MCF 10A (cell line): ENCODE data around the gene RPP21. TPM values are rescaled to one million over a fixed set of nuclear protein-coding genes. Genes with fewer than 3 reads are reported as not detected.

ENCODE experiments used
- BruUV-seq: library from RNA; stranded (reverse); fragments of 400-500 nt; replicated peaks from 2 replicates; lab custom pipeline; 2021; lab: Mats Ljungman, UMichigan
- CTCF ChIA-PET: fragments of 300-600 bp; sonication (Branson Sonifier 250); formaldehyde crosslinking; extraction: SDS; loops from one replicate; lab custom pipeline; 2021; ENCODE audit warnings: antibody characterized with exemption, inconsistent platforms; lab: Yijun Ruan, JAX
- POLR2A ChIA-PET: fragments of 300-600, 350-650 bp; sonication (Branson Sonifier 250); formaldehyde crosslinking; extraction: SDS; loops from one replicate; lab custom pipeline; 2020; ENCODE audit warnings: antibody characterized with exemption, inconsistent platforms; lab: Yijun Ruan, JAX
- DNase-seq: peaks from one replicate; pipeline ENCODE4 v3.0.0-alpha.2; 2018; ENCODE audit not compliant: unreplicated experiment
- H3K27ac Mint-ChIP-seq: one replicate; pipeline ENCODE4 v1.8.0; 2022; ENCODE audit warnings: mild to moderate bottlenecking, low read depth, mixed read lengths; ENCODE audit not compliant: unreplicated experiment
- H3K27me3 Mint-ChIP-seq: one replicate; pipeline ENCODE4 v1.8.0; 2022; ENCODE audit warnings: mixed read lengths; ENCODE audit not compliant: insufficient read depth, unreplicated experiment
- H3K36me3 Mint-ChIP-seq: one replicate; pipeline ENCODE4 v1.8.0; 2022; ENCODE audit warnings: mild to moderate bottlenecking, moderate library complexity, mixed read lengths; ENCODE audit not compliant: insufficient read depth, unreplicated experiment
- H3K4me1 Mint-ChIP-seq: one replicate; pipeline ENCODE4 v1.8.0; 2022; ENCODE audit warnings: mixed read lengths; ENCODE audit not compliant: insufficient read depth, unreplicated experiment
- H3K4me3 Mint-ChIP-seq: one replicate; pipeline ENCODE4 v1.8.0; 2022; ENCODE audit warnings: mild to moderate bottlenecking, moderate library complexity, mixed read lengths; ENCODE audit not compliant: unreplicated experiment
- H3K9me3 Mint-ChIP-seq: one replicate; pipeline ENCODE4 v1.8.0; 2022; ENCODE audit warnings: mixed read lengths; ENCODE audit not compliant: unreplicated experiment
- CTCF ChIP-seq: fragments of 200-600 bp; IDR thresholded peaks from one replicate; pipeline ENCODE4 v1.8.0; 2022; ENCODE audit warnings: antibody characterized with exemption, mild to moderate bottlenecking; ENCODE audit not compliant: unreplicated experiment
- intact Hi-C: fragments of 100-400 bp; cut with micrococcal nuclease; formaldehyde crosslinking; loops from 2 replicates; pipeline ENCODE4 v1.14.1; 2022
- total RNA-seq: library from RNA; stranded (reverse); gene quantifications from 2 replicates; pipeline ENCODE4 v1.2.3, GENCODE V29; 2022

RPP21 gene
- total RNA-seq, 1 experiment from 2014 or later: 74.1 TPM

GRCh38 chr6:30344191-30344867, 627 bp upstream of the RPP21 start:
- ChIA-PET CTCF (no interaction called here), POLR2A (interaction anchor here (0.7 to 1.0 kb wide), 3 partner anchors 16 to 30 kb away, joined by 3 to 4 read pairs (median 3); partner anchors contain the start of gene TRIM39)
- peaks cover 26% of the 10 kb centered on the region for H3K36me3 Mint-ChIP-seq
- no peak for TF ChIP-seq CTCF
- no peak for DNase-seq
- BruUV-seq: no TSS peak
- peaks cover 7% of the 10 kb centered on the region for H3K4me1 Mint-ChIP-seq
- peak overlapping the region; percentile 39 for H3K27ac Mint-ChIP-seq
- intact Hi-C loops: no loop called here
- peak overlapping the region; percentile 78 for H3K4me3 Mint-ChIP-seq
- H3K27me3 Mint-ChIP-seq: no peaks in the 10 kb centered on the region
- H3K9me3 Mint-ChIP-seq: no peaks in the 10 kb centered on the region

GRCh38 chr6:30345852-30346251, 896 bp downstream of the RPP21 start:
- intact Hi-C loops: loop anchor here (2.0 kb wide), 1 partner anchor 127 kb away; no protein-coding TSS in a partner anchor

GRCh38 chr6:30348957-30349356, 4.0 kb downstream of the RPP21 start:
- Mint-ChIP-seq H3K9me3 (no peaks in the 10 kb centered on the region), H3K4me1 (peaks cover 12% of the 10 kb centered on the region), H3K36me3 (peaks cover 10% of the 10 kb centered on the region), H3K27ac (no peak overlapping the region), H3K27me3 (no peaks in the 10 kb centered on the region), H3K4me3 (no peak overlapping the region)
- BruUV-seq: no TSS peak
- DNase-seq: no peak
- intact Hi-C loops: no loop called here
- ChIA-PET POLR2A (interaction anchor here (0.7 kb wide), 2 partner anchors 20 to 92 kb away, joined by 3 read pairs; no protein-coding TSS in a partner anchor), CTCF (no interaction called here)
- TF ChIP-seq CTCF: no peak

More at GRCh38 chr6:30345852-30346251, 896 bp downstream of the RPP21 start:
- H3K4me1 Mint-ChIP-seq: peaks cover 12% of the 10 kb centered on the region
- H3K27me3 Mint-ChIP-seq: no peaks in the 10 kb centered on the region
- BruUV-seq: TSS peak; percentile 51
- TF ChIP-seq CTCF: no peak
- peak overlapping the region; percentile 39 for H3K27ac Mint-ChIP-seq
- POLR2A ChIA-PET: interaction anchor here (0.7 to 1.2 kb wide), 2 partner anchors 21 to 131 kb away, joined by 3 read pairs; no protein-coding TSS in a partner anchor
- no peaks in the 10 kb centered on the region for H3K9me3 Mint-ChIP-seq
- CTCF ChIA-PET: interaction anchor here (0.8 kb wide), 1 partner anchor 107 kb away, joined by 3 read pairs; no protein-coding TSS in a partner anchor
- no peak for DNase-seq
- peaks cover 21% of the 10 kb centered on the region for H3K36me3 Mint-ChIP-seq
- peak overlapping the region; percentile 78 for H3K4me3 Mint-ChIP-seq

- Mint-ChIP-seq H3K27ac (no peak overlapping the region), H3K4me1 (peaks cover 12% of the 10 kb centered on the region), H3K27me3 (no peaks in the 10 kb centered on the region), H3K9me3 (no peaks in the 10 kb centered on the region), H3K4me3 (no peak overlapping the region), H3K36me3 (peaks cover 10% of the 10 kb centered on the region)
- DNase-seq: no peak
- ChIA-PET CTCF (interaction anchor here (0.7 to 1.0 kb wide), 2 partner anchors 76 to 331 kb away, joined by 3 read pairs; no protein-coding TSS in a partner anchor), POLR2A (interaction anchor here (0.6 to 0.9 kb wide), 3 partner anchors 20 to 246 kb away, joined by 3 to 4 read pairs (median 3); no protein-coding TSS in a partner anchor)
- intact Hi-C loops: no loop called here
- TF ChIP-seq CTCF: no peak
- BruUV-seq: no TSS peak
Observed at GRCh38 chr6:30349421-30350177, 4.6 kb downstream of the RPP21 start.
